GM18909 (cell line): ENCODE results near the gene UBQLN2.
"Not testable (repeated sequence)": the region's sequence is repeated elsewhere in the genome, so short reads cannot be mapped to it uniquely, and the experiment has no call there.

ENCODE experiments used
- ATAC-seq: cut with Tn5 transposase; IDR thresholded peaks from one replicate; pipeline ENCODE4 v1.9.1; 2021; ENCODE audit warnings: mild to moderate bottlenecking; ENCODE audit not compliant: unreplicated experiment, poor library complexity

Gene UBQLN2

DNA sequence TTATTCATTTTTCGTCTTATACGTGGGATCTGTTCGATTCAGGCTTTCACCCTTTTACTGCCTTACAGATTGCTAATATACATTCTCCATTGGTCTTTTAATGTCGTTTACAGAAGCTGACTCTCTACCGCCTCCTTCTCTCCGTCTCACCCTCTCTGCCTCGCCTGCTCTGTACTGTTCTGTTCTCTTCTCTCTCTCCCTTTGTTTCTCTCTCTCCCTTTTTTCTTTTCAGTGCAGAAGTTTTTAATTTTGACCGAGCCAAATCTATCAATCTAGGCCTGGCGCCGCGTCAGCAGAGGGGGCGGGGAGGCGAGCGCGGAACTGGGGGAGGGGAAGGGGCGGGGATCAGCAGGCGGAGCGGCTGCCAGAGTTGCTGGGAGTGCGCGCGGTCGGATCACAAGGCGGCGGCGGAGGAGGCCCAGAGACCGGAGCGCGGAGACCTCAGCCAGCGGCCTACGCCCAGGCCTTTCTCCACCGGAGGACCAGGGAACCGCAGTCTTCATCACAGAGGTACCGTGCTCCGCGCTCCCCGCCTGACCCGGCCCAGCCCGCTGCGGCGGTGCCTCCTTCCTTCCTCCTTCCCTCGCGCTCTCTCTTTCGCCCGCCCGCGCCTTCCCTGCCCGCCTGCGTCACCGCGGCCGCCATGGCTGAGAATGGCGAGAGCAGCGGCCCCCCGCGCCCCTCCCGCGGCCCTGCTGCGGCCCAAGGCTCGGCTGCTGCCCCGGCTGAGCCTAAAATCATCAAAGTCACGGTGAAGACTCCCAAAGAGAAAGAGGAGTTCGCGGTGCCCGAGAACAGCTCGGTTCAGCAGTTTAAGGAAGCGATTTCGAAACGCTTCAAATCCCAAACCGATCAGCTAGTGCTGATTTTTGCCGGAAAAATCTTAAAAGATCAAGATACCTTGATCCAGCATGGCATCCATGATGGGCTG, at the start of gene UBQLN2:
Gene UBQLN2 (plus strand): TSS at position 397 of the 931 bp plus-strand sequence. CDS start 247 bp downstream, at position 644.
- peak; percentile 76 for ATAC-seq

DNA sequence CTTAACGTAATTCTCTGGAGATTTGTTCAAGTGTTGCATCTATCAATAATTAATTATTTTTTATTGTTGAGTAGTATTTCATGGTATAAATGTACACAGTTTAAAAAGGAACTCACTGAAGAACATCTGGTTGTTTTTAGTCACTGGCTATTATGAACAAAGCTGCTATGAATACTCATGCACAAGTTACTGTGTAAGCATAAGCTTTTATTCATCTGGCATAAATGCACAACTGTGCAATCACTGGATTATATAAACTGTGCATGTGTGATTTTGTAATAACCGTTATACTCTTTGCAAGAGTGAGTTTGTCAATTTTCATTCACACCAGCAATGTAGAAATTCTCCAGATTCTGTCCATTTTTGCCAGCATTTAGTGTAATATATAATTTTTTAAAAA, 43.8 kb upstream of the UBQLN2 start:
- ATAC-seq, result no peak

DNA sequence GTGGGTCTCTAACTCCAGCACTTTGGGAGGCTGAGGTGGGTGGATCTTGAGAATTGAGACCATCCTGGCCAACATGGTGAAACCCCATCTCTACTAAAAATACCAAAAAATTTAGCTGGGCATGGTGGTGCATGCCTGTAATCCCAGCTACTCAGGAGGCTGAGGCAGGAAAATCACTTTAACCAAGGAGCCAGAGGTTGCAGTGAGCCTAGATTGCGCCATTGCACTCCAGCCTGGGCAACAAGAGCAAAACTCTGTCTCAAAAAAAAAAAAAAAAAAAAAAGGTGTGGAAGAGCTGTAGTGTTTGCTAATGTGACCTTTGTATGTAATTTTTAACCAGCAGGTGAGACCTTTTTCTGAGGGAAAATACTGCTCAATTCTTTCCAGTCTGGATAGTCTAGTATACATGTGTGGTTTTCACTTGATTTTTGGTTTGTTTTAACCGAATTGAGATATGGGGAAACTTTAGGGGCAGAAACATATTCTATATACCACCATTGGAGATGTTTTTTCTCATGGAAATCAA, 33.9 kb upstream of the UBQLN2 start:
- not testable (repeated sequence) for ATAC-seq

DNA sequence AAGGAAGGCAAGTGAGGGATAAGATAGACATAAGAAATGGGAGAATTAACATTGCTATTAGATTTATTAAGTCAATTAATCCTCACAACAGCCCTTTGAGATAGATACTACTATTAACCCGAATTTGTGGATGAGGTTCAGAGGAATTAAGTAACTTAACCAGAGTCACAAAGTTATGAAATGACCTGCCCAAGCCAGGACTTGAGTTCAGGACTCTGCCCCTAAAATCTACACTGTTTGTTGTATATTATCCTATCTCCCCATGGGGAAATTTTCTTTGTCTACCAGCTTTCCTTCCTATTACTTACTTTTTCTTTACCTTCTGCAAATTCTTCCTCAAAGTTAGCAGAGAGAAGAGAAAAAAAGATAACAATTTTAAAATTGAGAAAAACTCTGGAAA, 33.4 kb upstream of the UBQLN2 start:
- ATAC-seq, result no peak

DNA sequence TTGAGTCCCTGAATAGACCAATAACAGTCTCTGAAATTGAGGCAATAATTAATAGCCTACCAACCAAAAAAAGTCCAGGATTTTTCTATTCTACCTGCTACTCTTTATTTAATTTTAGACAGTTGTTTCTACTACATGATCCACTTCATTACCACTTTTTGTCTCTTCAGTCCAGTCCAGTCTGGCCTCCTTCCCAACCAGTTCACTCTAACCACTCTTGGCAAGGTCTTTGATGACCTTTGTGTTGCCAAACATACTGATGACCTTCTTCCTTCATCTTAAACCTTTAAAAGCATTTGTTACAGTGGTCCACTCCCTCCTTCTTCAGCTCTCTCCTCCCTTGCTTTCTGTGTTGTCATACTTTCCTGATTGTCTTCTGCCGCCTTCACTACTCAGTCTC, 12.8 kb upstream of the UBQLN2 start:
- ATAC-seq, result no peak

DNA sequence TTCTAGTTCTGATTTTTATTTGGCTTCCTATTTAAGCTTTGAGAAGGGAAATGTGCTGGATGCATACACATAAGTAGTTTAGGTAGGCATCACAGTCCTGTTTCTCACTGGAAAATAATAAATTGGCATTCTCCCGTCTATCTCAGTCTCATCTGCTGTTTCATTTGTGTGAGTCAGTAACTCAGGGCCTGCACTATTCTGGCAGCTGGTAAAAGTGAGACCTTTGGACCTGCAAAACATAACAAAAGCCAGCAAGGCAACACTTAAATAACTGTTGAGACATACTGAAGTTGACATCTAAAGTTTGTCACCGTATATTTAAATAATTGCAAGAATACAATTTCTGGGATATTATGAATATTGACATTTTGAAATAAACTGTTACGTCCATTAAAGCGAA, 8.6 kb upstream of the UBQLN2 start:
- ATAC-seq, result no peak

DNA sequence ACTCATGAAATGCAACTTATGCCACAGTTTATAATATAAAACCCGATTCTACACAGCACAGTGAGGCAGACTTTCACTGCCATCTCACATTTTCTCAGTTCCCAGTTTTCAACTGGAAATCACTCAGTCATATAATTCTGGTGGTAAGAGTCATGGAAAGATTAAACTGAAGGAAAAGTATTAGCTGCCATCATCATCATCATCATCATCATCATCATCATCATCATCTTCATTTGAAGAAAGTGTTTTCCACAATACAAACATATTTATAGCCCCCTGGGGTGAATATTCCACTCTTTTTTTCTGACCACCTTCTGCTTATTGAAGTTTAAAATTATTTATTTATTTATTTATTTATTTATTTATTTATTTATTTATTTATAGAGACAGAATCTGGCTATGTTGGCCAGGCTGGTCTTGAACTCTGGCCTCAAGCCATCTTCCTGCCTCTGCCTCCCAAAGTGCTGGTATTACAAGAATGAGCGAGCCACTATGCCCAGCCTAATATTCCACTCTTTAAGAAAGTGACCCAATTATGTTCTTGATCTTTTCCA, 6.0 kb upstream of the UBQLN2 start:
- ATAC-seq, result no peak

DNA sequence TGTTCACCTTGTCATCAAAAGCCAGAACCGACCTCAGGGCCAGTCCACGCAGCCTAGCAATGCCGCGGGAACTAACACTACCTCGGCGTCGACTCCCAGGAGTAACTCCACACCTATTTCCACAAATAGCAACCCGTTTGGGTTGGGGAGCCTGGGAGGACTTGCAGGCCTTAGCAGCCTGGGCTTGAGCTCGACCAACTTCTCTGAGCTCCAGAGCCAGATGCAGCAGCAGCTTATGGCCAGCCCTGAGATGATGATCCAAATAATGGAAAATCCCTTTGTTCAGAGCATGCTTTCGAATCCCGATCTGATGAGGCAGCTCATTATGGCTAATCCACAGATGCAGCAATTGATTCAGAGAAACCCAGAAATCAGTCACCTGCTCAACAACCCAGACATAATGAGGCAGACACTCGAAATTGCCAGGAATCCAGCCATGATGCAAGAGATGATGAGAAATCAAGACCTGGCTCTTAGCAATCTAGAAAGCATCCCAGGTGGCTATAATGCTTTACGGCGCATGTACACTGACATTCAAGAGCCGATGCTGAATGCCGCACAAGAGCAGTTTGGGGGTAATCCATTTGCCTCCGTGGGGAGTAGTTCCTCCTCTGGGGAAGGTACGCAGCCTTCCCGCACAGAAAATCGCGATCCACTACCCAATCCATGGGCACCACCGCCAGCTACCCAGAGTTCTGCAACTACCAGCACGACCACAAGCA, 898 bp downstream of the UBQLN2 start:
- peak; percentile 5 for ATAC-seq

DNA sequence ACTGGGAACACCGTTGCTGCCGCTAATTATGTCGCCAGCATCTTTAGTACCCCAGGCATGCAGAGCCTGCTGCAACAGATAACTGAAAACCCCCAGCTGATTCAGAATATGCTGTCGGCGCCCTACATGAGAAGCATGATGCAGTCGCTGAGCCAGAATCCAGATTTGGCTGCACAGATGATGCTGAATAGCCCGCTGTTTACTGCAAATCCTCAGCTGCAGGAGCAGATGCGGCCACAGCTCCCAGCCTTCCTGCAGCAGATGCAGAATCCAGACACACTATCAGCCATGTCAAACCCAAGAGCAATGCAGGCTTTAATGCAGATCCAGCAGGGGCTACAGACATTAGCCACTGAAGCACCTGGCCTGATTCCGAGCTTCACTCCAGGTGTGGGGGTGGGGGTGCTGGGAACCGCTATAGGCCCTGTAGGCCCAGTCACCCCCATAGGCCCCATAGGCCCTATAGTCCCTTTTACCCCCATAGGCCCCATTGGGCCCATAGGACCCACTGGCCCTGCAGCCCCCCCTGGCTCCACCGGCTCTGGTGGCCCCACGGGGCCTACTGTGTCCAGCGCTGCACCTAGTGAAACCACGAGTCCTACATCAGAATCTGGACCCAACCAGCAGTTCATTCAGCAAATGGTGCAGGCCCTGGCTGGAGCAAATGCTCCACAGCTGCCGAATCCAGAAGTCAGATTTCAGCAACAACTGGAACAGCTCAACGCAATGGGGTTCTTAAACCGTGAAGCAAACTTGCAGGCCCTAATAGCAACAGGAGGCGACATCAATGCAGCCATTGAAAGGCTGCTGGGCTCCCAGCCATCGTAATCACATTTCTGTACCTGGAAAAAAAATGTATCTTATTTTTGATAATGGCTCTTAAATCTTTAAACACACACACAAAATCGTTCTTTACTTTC, 1.8 kb downstream of the UBQLN2 start:
- ATAC-seq, result no peak

DNA sequence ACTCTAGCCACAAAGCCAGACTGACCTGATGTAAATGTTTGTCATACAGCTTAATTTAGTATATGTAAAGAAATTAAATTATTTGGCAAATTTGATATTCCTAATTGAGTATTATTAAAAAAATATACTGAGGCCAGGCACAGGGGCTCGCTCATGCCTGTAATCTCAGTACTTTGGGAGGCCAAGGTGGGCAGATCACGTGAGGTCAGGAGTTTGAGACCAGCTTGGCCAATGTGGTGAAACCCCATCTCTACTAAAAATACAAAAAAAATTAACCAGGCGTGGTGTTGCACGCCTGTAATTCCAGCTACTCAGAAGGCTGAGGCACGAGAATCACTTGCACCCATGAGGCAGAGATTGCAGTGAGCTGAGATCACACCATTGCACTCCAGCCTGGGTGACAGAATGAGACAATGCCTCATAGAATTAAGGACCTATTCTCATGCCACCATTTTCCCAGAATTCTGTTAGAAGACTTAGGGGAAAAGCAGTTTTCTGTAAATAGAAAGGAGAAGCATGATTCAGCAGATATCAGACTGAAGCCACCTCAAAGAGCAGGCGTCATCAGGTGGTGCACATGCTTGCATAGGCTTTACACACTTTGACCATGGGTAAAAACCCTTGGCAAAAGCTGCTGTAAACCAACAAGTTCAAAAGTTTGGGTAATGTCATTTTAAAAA, 6.1 kb downstream of the UBQLN2 start:
- no peak for ATAC-seq

DNA sequence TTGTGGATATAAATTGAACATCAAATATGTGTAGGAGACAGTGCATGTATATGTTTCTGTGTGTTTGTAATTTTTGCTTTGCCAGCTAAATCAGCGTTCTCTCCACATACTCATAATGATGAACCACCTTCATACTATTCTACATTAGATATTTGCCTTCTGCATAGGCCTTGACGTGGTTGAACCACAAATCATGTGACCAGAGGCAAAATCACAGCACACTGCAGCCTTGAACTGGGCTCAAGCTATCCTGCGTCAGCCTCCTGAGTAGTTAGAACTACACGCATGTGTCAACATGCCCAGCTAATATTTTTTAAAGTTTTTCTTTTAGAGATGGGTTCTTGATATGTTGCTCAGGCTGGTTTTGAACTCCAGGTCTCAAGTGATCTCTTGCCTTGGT, 9.5 kb downstream of the UBQLN2 start:
- ATAC-seq, result no peak

DNA sequence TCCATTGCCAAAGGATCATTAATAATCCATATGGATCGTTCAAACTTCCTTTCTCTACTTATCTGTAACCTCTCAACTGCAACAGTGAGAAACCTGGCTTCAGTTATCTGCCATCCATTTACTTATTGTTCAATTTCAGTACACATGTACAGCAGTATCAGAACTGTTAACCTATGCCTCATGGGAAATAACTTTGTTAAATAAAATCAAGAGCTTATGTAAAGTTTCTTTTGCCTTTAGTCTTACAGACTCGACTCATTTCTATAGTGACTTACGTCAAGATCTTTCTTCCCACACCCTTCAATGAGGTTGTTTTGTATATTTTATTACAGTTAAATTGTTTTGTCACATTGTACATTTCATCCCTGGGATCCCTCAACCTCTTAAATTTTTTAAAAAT, 11.4 kb downstream of the UBQLN2 start:
- ATAC-seq, result no peak

DNA sequence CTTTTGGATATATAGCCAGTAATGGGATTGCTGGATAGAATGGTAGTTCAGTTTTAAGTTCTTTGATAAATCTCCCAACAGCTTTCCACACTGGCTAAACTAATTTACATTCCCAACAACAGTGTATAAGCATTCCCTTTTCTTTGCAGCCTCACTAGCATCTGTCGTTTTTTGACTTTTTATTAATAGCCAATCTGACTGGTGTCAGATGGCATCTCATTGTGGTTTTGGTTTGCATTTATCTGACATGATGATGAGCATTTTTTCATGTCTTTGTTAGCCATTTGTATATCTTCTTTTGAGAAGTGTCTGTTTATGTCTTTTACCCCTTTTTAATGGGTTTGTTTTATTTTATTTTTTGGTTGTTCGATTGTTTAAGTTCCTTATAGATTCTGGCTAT, 13.3 kb downstream of the UBQLN2 start:
- ATAC-seq, result no peak

DNA sequence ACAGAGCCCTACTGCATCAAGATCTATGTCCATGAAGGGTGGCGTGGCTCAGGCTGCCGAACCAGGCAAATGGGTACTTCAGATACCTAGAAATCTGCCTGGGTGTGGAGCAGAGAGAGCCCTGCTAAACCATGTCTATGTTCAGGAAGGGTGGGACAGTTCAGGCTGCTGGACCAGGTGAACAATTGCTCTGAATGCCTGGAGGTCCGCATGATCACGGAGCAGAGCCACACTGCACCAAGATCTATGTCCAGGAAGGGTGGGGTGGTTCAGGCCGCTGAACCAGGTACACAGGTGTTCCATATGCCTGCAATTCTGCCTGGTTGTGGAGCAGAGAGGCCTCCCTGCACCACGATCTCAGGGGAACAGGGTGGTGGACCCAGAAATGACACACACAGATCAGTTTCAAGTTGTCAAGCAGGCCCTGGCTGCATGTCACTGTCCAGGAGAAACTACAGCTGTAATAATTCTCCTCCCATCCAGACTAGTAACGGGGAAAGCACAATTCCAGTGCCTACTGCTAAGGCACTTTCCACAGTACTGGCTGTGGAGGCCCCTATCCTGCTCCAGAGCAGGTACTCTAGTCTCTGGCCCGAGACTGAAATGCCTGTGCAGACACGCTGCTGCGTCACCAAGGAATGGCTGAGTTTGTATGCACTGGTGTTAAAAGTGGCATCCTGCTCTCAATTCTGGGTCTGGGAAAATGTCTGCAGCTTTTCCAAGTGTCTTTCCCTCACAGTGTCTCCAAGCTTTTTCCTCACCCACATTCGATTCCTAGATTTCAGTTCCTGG, 25.2 kb downstream of the UBQLN2 start:
- ATAC-seq, result no peak

DNA sequence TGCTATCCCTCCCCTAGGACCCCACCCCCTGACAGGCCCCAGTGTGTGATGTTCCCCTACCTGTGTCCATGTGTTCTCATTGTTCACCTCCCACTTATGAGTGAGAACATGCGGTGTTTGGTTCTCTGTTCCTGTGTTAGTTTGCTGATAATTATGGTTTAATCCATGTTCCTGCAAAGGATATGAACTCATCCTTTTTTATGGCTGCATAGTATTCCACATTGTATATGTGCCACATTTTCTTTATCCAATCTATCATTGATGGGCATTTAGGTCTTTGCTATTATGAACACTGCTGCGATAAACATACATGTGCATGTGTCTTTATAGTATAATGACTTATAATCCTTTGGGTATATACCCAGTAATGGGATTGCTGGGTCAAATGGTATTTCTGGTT, 28.4 kb downstream of the UBQLN2 start:
- not testable (repeated sequence) for ATAC-seq

DNA sequence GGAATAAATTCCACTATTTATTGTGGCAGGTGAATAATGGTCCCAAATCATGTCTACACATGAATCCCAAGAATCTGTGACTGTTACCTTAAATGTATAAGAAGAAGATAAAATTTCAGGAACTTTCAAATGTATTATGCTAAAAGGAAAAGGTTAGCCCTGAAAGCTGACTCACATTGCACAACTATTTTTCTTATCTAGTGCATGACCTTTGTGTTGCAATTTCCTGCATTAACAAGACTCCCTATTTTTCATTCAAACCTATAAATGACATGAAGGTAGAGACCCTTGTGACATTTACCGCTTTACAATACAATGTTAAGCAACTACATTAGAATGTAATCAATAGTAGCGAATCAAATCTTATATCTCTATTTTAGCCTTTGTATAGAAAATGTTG, 36.7 kb downstream of the UBQLN2 start:
- ATAC-seq, result no peak

DNA sequence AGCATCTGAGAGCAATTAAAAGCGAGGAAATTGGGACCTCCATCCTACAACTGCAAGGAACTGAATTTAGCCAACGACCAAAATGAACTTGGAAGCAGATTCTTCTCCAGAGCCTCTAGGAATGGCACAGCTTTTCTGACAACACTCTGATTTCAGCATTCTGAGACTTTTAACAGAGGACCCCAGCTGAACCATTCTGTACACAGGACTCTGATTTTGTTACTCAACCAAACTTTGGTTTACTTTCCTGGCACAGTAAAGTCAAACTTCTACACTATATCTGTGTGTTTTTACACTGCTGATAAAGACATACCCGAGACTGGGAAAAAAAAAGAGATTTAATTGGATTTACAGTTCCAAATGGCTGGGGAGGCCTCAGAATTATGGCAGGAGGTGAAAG, 37.6 kb downstream of the UBQLN2 start:
- ATAC-seq, result no peak

DNA sequence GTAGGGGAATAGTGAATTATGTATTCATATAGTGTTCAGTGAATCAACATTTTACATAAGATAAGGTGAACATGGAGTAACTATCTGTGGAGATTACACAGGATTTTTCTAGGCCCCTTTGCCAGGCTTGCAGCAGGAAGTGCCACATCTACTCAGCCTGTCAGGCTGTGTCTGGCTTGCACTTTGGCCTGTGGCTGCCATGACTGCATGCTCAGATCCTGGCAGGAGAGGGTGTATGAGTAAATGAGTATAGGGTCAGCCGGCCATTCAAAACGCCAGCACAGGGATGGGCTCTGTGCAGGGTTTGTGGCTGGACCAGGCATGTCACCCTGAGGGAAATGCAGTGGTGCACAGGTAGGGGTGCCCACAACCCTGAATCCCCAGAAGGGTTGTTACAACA, 51.9 kb downstream of the UBQLN2 start:
- no peak for ATAC-seq
